G401 (cell line): Measurements from ENCODE around the gene PGPEP1. TPM values are rescaled to one million over a fixed set of nuclear protein-coding genes. Genes with fewer than 3 reads are reported as not detected.
"Not testable (repeated sequence)": the region's sequence is repeated elsewhere in the genome, so short reads cannot be mapped to it uniquely, and the experiment has no call there.

Experiments
- DNase-seq: peaks from one replicate; pipeline ENCODE4 v3.0.0-alpha.2; 2015; ENCODE audit warnings: low spot score
- in situ Hi-C: cut with HindIII; loops from 2 replicates; pipeline ENCODE4 v1.10.0; 2016; ENCODE audit warnings: low sequenced_read_pairs, mixed read lengths
- total RNA-seq: library from RNA; depleted of rRNA; stranded (reverse); fragments of >200 nt; shearing (Covaris generic); gene quantifications from 2 replicates; pipeline ENCODE4 v1.2.3, GENCODE V29; 2014

PGPEP1 gene
- total RNA-seq, 1 experiment from 2014 or later: 14.1 TPM

DNA sequence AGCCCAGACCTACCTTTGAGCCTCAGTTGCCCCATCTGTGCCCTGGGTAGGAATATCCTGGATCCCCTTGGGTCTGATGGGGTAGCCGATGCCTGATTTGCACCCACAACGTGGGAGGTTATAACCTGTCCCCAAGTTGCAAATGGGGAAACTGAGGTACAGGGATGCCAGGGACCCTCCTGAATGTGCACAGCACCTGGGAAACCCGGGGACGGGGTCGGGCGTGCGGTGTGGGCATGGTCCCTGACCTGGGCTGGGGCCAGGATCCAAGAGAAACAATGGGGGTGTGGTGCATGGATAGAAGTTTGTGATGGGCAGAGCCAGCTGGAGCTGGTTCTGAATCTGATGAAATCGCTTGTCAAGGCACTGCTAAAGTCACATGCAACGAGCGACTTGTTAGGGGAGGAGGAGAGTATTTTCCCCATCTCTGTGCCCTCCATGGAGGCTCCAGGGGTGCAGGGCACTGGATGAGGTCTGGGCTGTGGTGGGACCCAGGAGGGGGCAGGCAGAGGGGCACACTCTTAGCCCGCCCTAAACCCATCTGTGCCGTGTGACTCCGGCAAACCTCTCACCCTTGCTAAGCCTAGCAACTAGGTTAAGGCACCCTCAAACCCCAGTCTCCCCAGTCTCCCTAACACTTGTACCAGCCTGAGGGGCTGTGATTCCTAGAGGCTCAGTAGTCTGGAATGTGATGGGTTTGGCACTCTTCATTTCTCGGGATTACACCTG lies 46.3 kb downstream of the PGPEP1 start:
- no peak for DNase-seq
- in situ Hi-C loops: no loop called here

GRCh38 chr19:18388100-18388959 lies 47.9 kb downstream of the PGPEP1 start:
- peak; percentile 47 for DNase-seq
- in situ Hi-C loops: no loop called here

GRCh38 chr19:18388960-18389725 lies 48.7 kb downstream of the PGPEP1 start:
- in situ Hi-C loops: no loop called here
- no peak for DNase-seq

- in situ Hi-C loops: no loop called here
- DNase-seq: no peak
Measured at GRCh38 chr19:18389726-18390064, 49.3 kb downstream of the PGPEP1 start.

DNA sequence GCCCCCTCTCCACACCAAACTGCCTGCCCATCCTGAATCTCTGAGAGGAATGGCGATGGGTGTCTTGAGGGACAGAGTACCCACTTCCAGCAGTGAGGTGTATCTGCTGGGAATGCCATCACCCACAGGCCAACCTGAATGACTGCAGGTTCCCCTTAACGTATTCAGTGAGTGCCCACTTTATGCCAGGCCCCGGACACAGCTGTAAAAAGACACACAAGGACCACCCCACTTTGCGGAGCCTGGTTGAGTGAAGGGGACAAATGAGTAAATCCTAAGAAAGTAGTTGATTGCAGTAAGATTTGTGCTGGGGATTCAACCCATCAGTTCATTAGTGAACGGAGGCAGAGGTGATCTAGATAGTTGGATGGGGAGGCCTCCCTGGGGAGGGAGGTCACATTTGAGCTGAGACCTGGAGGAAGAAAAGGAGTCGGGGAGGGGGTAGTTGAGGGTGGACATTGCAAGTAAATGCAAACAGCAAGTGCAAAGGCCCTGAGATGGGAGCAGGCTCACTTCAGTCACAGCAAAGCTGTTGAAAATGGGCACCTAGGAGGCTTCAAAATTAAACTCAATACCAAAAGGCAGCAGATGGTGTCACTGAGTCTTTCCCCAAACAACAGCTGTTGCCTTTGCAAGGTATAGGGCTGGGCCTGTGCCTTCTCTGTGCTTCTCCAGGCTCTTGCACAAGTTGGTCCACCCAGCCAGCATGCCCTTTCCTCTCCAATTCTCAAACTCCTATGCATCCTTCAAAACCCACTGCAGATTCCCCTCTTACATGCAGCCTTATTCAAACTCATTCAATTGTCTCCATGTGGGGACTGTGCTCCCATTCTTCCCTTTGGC lies 49.9 kb downstream of the PGPEP1 start:
- peak; percentile 48 for DNase-seq
- in situ Hi-C loops: no loop called here

- in situ Hi-C loops: no loop called here
- no peak for DNase-seq
Measured at GRCh38 chr19:18391509-18392075, 51.2 kb downstream of the PGPEP1 start.

DNA sequence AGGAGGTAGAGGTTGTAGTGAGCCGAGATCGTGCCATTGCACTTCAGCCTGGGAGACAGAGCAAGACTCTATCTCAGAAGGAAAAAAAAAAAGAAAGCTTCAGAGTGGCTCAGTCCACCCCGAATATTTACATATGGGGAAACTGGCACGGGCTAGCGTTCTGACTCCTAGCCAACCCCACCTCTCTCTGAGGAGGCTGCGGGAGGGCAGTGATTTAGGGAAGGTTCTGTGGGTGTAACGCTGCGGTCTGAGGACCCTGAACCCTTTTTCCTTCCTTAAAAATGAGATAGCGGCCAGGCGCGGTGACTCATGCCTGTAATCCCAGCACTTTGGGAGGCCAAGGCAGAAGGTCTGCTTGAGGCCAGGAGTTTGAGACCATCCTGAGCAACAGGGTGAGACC lies 52.0 kb downstream of the PGPEP1 start:
- in situ Hi-C loops: no loop called here
- no peak for DNase-seq

DNA sequence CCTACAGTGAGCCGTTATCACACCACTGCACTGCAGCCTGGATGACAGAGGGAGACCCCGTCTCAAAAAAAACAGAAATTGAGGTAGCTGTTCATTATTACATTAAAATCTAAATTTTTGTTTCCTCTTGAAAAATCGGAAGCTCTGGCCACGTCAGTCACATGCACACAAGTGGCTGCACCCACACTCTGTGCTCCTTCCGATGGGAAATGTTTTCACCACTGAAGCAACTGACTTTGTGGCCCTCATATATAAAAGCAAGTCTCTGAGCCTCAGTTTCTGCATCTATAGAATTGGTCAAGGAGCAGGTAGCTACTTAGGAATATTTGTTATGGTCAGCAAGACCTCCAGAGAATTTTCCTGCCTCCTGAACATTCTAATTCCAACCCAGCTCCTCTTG lies 52.5 kb downstream of the PGPEP1 start:
- no peak for DNase-seq
- in situ Hi-C loops: no loop called here

GRCh38 chr19:18393836-18394235 lies 53.4 kb downstream of the PGPEP1 start:
- in situ Hi-C loops: no loop called here
- DNase-seq: no peak

GRCh38 chr19:18396471-18397241 lies 56.3 kb downstream of the PGPEP1 start:
- in situ Hi-C loops: no loop called here
- DNase-seq: no peak

DNA sequence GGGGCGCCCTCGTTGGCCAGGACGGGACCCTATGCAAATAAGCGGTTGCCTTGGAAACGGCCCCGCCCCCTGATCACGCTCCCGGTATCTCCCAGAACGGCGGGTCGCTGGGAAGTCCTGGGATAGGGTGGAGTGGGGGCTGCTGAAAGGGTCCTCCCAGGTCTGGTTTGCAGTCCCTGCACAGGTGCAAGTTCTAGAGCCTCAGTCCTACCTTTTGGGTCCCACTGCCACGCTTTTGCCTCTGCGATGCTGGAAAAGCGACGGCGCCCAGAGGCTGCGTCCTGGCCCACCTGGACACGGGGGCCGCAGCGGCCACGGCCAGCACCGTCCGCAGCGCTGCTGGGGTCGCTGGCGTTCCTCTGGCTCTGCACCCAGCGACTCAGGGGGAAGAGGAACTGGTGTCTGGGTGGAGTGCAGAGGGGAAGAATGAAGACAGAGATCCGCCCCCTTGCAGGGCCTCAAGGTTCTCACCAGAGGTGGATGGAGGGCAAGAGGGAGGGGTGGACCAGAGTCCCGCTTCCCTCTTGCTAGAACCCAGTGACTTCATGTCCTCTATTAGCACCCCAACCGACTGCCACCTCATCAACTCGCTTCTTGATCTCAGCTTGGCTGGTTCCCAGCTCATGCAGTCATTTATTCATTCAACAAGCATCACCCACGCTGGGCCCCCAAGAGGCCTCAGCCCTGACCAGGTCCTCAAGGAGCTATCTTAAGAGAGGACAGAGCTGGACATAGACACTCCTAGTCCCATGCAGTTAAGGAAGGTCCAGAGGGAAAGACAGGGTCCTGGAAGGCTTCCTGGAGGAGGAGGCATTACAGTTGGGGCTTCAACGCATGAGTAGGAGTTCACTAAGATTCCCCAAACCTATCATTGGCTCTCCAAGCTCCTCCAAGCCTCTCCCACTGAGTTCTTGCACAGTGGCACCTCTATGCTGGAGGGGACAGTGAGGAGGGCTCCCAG lies 57.1 kb downstream of the PGPEP1 start, which contains the start of gene LRRC25:
LRRC25 (minus strand) TSS at position 381 of the 961 bp plus-strand sequence. CDS start 659 bp downstream, outside the sequence.
- in situ Hi-C loops: no loop called here
- DNase-seq: no peak

DNA sequence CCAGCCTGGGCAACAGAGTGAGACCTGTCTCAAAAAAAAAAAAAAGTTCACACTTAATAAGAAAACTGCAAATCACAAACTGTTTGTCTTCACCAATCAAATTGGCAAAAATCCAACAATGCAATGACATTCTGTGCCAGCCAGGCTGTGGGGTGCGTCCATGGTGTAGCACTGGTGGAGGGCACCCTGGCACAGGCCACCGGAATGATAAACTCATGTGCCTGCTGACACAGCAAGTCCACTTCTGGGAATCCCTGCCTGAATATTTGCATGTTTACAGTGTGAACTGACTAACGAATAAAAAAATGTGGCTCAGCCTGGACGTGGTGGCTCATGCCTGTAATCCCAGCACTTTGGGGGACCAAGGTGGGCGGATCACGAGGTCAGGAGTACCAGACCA lies 58.6 kb downstream of the PGPEP1 start:
- no peak for DNase-seq
- in situ Hi-C loops: no loop called here

DNA sequence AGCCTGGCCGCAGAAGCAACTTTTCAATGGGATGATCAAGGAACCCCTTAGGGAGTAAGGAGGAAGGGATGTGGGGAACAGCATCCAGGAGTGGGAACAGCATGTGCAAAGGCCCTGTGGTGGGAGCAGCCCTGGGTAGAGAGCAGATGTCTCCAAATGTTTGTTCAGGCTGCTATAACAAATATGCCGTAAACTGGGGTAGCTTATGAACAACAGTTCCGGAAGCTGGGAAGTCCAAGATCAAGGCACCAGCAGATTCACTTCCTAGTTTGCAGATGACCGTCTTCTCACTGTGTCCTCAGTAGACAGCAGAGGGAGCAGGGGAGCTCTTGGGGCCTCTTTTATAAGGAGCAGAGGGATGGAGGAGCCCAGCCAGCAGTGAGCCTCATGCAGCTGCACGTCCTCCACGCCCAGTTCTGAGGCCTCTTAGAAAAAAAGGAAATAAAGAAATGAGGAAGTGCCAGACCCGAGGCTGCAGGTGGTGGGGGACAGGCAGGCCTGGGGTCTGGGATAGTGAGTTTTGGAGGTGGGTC lies 61.2 kb downstream of the PGPEP1 start:
- no peak for DNase-seq
- in situ Hi-C loops: no loop called here

DNA sequence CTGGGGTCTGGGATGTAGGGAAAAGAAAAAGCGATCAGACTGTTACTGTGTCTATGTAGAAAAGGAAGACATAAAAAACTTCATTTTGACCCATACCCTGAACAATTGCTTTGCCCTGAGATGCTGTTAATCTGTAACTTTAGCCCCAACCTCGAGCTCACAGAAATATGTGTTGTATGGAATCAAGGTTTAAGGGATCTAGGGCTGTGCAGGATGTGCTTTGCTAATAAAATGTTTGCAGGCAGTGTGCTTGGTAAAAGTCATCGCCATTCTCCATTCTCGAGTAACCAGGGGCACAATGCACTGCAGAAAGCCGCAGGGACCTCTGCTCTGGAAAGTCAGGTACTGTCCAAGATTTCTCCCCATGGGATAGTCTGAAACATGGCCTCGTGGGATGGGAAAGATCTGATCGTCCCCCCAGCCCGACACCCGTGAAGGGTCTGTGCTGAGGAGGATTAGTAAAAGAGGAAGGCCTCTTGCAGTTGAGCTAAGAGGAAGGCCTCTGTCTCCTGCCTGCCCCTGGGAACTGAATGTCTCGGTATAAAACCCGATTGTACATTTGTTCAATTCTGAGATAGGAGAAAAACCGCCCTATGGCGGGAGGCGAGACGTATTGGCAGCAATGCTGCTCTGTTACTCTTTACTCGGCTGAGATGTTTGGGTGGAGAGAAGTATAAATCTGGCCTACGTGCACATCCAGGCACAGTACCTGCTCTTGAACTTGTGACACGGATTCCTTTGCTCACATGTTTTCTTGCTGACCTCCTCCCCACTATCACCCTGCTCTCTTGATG lies 62.3 kb downstream of the PGPEP1 start:
- in situ Hi-C loops, DNase-seq: not testable (repeated sequence)

GRCh38 chr19:18405754-18406153 lies 65.4 kb downstream of the PGPEP1 start:
- in situ Hi-C loops, DNase-seq: not testable (repeated sequence)

GRCh38 chr19:18406749-18407148 lies 66.4 kb downstream of the PGPEP1 start:
- DNase-seq: no peak
- in situ Hi-C loops: no loop called here
